ENCODE measurements around the gene MPPED2.

DNA sequence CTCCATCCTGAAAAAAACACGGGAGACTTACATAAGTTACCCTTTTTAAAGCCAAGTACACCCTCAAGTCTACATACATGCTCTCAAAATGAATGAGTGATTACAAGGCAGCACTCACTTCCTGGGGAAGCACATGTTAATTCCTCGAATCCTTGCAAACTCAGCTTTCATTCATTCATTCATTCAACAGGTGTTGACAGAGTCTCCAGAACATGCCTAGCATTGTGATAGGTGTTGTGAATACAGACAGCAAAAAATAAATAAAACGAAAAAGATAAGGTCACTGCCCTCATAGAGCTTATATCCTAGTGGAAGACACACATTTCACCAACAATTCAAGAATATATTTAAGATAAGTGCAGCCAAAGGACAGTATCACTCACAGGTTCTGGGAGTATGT is 19.7 kb downstream of the MPPED2 start:
- TF ChIP-seq ZBTB4 (CRISPR knock-in tag; IDR thresholded peaks at IDR 0.05) (no peak), RAD51 (IDR thresholded peaks at IDR 0.05) (no peak), EZH2 (IDR thresholded peaks at IDR 0.05; ENCODE audit: borderline replicate concordance, control insufficient read depth, low read depth, low read length) (no peak), POLR2AphosphoS5 (IDR thresholded peaks at IDR 0.05; ENCODE audit: low read length) (no peak), ASH2L (IDR thresholded peaks at IDR 0.05; ENCODE audit: borderline replicate concordance, low read depth) (no peak)
- TF ChIP-seq, protein P1, sequence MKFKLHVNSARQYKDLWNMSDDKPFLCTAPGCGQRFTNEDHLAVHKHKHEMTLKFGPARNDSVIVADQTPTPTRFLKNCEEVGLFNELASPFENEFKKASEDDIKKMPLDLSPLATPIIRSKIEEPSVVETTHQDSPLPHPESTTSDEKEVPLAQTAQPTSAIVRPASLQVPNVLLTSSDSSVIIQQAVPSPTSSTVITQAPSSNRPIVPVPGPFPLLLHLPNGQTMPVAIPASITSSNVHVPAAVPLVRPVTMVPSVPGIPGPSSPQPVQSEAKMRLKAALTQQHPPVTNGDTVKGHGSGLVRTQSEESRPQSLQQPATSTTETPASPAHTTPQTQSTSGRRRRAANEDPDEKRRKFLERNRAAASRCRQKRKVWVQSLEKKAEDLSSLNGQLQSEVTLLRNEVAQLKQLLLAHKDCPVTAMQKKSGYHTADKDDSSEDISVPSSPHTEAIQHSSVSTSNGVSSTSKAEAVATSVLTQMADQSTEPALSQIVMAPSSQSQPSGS (IDR thresholded peaks at IDR 0.05; ENCODE audit: low read length), result no peak

Data from GM12878 (cell line).